SH-SY5Y (cell line): ENCODE data around the gene RNF175.

Experiments
- GATA2 ChIP-seq: IDR thresholded peaks from 2 replicates; pipeline ENCODE4 v1.6.1; 2011; ENCODE audit warnings: mild to moderate bottlenecking, low read depth, low read length
- GATA3 ChIP-seq: IDR thresholded peaks from 2 replicates; pipeline ENCODE4 v1.6.1; 2011; ENCODE audit warnings: low read depth, mild to moderate bottlenecking, low read length, moderate library complexity

DNA sequence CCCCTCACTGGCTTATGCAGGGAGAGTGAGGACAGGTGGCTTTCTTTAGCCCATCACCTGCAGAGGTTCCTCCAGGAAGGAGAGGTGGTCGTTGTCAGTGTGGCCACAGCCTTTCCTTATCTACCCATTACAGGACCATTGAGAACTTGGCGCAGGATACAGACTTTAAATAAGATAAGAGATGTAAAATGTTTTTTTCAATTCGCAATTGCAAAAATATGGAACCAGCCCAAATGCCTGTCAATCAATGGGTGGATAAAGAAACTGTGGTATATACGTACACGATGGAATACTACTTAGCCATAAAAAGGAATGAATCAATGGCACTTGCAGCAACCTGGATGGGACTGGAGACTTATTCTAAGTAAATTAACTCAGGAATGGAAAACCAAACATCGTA, 6.9 kb upstream of the RNF175 start:
- TF ChIP-seq GATA2, result no peak
- TF ChIP-seq GATA3, result no peak
